Measurements from ENCODE around the gene HUWE1. TPM values are rescaled to one million over a fixed set of nuclear protein-coding genes. Genes with fewer than 3 reads are reported as not detected.

HUWE1 gene
- total RNA-seq, 4 donors from 2014 or later: 104 to 117 (median 112) TPM

DNA sequence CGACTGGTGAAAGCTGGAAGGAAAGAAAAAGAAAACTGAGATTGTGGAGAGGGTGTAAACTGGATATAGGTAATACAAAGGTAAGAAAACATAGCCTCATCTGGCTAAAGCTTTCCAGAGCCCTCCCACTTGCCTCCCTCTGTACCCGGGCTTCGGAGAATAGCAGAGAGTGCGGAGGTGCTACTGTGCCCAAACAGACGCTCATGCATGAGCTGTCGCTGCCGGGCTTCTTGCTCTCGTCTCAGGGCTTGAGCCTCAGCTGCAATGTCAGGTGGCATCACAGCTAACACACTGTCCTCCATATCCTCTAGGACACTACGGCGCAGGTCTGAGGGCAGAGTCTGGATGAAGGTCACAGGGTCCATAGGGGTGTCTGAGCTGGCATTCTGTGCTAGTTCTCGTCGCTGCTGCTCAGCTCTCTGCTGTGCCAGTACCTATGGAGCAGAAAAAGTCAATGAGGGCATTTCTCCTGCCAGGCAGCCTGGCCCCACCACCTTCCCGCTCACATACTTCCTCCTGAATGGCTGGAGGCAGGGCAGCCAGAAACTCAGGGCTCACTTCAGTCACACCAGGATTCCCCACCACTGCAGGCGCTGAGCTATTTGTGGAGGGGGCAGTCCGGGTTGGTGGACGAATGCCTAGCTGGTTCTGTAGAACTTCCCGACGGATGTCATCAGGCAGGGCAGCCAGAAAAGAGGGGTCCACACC lies 135.6 kb downstream of the HUWE1 start:
- TF ChIP-seq, protein P1, sequence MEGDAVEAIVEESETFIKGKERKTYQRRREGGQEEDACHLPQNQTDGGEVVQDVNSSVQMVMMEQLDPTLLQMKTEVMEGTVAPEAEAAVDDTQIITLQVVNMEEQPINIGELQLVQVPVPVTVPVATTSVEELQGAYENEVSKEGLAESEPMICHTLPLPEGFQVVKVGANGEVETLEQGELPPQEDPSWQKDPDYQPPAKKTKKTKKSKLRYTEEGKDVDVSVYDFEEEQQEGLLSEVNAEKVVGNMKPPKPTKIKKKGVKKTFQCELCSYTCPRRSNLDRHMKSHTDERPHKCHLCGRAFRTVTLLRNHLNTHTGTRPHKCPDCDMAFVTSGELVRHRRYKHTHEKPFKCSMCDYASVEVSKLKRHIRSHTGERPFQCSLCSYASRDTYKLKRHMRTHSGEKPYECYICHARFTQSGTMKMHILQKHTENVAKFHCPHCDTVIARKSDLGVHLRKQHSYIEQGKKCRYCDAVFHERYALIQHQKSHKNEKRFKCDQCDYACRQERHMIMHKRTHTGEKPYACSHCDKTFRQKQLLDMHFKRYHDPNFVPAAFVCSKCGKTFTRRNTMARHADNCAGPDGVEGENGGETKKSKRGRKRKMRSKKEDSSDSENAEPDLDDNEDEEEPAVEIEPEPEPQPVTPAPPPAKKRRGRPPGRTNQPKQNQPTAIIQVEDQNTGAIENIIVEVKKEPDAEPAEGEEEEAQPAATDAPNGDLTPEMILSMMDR (IDR thresholded peaks at IDR 0.05; ENCODE audit: low read depth): no peak

DNA sequence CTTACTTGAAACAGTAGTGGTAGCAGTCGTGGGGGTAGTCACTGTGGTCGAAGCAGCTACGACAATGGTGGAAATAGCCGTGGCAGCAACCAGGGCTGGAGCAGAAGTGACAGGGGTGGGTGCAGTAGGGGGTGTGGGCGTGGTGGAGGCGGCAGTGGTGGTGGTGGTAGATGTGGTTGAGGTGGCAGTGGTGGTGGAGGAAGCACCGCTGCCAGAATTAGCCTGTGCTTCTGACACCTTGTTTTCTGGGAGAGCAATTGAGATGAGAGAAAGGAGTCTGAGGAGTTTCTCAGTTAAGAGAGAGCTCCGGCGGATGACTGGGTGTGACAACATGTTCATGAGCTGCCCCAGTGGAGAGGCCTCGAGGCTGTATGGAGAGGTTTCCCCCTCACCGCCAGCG lies 138.9 kb downstream of the HUWE1 start:
- TF ChIP-seq, protein P1 (IDR thresholded peaks at IDR 0.05; ENCODE audit: low read depth): no peak

DNA sequence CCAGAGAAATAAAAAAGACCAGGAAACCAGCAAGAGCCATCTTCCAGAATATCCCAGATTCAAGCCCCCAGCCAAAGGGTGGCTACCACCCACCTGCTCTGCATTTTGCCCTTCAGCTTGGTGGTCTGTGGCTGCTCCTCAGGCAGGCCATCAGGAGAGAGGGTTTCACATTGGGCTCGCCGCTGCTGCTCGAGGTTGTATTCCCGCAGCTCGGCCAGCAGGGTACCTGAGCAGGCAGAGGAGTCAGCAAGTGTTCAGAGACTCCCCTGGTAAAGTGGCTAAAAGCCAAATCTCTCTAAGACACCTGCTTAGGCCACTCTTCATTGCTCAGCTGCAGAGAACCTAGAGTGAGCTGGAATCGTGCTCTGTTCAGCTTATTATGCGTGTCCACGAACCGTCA lies 141.6 kb downstream of the HUWE1 start:
- TF ChIP-seq, protein P1 (IDR thresholded peaks at IDR 0.05; ENCODE audit: low read depth): no peak

DNA sequence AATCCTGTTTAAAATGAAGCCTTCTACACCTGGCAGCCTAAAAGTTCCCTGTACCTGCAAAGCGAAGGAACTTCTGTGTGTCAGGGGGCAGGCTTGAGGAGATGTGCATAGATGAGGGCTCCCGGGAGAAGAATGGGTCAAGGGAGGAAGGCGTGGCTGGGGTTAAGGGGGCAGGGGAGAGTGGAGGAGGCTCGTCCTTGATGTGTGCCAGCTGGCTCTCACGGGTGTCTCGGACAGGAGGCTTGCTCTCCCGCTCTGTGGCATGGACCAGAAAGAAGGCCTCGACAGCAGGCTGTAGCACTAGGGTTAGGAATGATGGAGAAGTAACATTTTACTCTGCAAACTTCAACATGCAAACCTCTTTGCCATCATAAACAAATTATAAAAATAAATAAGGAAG lies 147.7 kb downstream of the HUWE1 start:
- TF ChIP-seq, protein P1 (IDR thresholded peaks at IDR 0.05; ENCODE audit: low read depth): no peak

DNA sequence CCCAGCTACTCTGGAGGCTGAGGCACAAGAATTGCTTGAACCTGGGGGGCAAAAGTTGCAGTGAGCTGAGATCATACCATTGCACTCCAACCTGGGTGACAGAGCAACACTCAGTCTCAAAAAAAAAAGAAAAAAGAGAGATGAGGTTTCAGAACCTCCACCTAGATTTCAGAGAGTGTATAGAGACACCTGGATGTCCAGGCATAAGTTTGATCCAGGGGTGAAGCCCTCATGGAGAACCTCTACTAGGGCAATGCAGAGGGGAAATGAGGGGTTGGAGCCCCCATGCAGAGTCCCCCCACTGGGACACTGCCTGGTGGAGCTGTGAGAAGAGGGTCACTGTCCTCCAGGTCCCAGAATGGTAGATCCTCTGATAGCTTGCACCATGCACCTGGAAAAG lies 159.5 kb downstream of the HUWE1 start:
- TF ChIP-seq, protein P1 (IDR thresholded peaks at IDR 0.05; ENCODE audit: low read depth): no peak

DNA sequence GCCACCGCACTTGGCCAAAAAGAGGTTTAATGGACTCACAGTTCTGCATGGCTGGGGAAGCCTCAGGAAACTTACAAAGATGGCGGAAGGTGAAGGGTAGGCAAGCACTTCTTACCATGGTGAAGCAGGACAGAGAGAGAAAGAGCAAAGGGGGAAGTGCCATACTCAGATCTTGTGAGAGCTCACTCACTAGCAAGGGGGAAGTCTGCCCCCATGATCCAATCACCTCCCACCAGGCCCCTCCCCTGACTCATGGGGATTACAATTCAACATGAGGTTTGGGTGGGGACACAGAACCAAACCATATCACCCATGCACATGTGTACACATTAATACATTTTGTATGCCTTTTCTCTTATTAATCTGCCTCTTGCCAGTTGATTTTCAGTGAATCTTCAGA lies 175.2 kb downstream of the HUWE1 start:
- TF ChIP-seq, protein P1 (IDR thresholded peaks at IDR 0.05; ENCODE audit: low read depth): no peak

DNA sequence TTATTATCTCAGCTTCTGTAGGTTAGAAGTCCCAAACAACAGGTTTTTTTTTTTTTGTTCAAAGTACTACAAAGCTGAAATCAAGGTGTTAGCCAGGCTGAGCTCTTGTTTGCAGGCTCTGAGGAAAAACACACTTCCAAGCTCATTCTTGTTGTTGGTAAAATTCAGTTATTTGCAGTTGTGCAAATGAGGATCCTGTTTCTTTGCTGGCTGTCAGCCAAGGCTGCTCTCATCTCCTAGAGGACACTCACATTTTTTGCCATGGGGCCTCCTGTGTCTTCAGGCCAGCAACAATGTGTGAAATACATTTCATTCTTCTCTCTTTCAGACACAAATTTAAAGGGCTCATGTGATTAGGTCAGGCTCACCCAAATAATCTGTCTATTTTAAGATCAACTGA lies 192.1 kb downstream of the HUWE1 start:
- TF ChIP-seq, protein P1 (IDR thresholded peaks at IDR 0.05; ENCODE audit: low read depth): no peak
